CD4-positive, alpha-beta T cell treated with Interleukin-15 for 1 hour (primary cell): ENCODE measurements around the gene KMT2B.
A peak's percentile ranks its signal among the peaks of the same experiment; 100 is the strongest.
"Not testable (repeated sequence)": the region's sequence is repeated elsewhere in the genome, so short reads cannot be mapped to it uniquely, and the experiment has no call there.

Experiments used
- DNase-seq: peaks from one replicate; pipeline ENCODE4 v3.0.0-alpha.2; 2020

The KMT2B gene, protein sequence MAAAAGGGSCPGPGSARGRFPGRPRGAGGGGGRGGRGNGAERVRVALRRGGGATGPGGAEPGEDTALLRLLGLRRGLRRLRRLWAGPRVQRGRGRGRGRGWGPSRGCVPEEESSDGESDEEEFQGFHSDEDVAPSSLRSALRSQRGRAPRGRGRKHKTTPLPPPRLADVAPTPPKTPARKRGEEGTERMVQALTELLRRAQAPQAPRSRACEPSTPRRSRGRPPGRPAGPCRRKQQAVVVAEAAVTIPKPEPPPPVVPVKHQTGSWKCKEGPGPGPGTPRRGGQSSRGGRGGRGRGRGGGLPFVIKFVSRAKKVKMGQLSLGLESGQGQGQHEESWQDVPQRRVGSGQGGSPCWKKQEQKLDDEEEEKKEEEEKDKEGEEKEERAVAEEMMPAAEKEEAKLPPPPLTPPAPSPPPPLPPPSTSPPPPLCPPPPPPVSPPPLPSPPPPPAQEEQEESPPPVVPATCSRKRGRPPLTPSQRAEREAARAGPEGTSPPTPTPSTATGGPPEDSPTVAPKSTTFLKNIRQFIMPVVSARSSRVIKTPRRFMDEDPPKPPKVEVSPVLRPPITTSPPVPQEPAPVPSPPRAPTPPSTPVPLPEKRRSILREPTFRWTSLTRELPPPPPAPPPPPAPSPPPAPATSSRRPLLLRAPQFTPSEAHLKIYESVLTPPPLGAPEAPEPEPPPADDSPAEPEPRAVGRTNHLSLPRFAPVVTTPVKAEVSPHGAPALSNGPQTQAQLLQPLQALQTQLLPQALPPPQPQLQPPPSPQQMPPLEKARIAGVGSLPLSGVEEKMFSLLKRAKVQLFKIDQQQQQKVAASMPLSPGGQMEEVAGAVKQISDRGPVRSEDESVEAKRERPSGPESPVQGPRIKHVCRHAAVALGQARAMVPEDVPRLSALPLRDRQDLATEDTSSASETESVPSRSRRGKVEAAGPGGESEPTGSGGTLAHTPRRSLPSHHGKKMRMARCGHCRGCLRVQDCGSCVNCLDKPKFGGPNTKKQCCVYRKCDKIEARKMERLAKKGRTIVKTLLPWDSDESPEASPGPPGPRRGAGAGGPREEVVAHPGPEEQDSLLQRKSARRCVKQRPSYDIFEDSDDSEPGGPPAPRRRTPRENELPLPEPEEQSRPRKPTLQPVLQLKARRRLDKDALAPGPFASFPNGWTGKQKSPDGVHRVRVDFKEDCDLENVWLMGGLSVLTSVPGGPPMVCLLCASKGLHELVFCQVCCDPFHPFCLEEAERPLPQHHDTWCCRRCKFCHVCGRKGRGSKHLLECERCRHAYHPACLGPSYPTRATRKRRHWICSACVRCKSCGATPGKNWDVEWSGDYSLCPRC (N-terminal part only)

GRCh38 chr19:35717665-35718344 is at the start of gene KMT2B:
Gene KMT2B, plus strand, starts transcription at chr19:35718003. Its CDS starts 16 bp downstream, at chr19:35718019.
- DNase-seq, result no peak

DNA sequence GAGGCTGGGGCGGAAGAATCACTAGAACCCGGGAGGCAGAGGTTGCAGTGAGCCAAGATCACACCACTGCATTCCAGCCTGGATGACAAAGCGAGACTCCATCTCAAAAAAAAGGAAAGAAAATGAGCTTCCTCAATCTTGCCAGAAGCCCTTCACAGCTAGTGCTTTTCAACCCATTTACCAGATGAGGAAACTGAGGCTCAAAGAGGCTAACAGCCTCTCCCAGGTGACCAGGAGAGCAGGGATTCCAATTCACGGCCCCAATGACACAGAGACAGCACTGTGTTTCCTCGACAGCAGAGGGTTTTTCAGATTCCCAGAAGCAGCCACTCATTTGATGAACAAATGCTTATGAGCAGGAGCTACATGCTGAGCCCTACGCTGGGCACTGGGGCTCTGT is 48.2 kb upstream of the KMT2B start:
- no peak for DNase-seq

- no peak for DNase-seq
These were observed 47.8 kb upstream of the KMT2B start for GRCh38 chr19:35669974-35670373.

- no peak for DNase-seq
These were observed 47.1 kb upstream of the KMT2B start for GRCh38 chr19:35670686-35671085.

DNA sequence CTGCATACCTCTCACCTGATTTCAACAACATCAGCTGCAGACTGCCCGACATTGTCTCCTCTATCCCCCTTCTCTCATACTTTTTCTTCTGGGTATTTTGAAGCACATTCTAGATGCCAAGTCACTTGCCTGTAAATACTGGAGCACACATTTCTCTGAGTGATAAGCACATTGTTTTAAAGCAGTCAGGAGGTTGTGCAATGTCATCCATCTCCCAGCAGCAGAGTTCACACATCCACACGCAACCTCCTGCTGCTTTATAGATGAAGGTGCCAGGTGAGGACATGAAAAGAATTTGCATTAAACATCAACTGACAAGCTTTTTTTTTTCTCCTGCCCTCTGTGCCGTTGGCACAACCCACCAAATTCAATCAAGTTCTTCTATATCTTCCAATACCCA is 46.0 kb upstream of the KMT2B start:
- no peak for DNase-seq

DNA sequence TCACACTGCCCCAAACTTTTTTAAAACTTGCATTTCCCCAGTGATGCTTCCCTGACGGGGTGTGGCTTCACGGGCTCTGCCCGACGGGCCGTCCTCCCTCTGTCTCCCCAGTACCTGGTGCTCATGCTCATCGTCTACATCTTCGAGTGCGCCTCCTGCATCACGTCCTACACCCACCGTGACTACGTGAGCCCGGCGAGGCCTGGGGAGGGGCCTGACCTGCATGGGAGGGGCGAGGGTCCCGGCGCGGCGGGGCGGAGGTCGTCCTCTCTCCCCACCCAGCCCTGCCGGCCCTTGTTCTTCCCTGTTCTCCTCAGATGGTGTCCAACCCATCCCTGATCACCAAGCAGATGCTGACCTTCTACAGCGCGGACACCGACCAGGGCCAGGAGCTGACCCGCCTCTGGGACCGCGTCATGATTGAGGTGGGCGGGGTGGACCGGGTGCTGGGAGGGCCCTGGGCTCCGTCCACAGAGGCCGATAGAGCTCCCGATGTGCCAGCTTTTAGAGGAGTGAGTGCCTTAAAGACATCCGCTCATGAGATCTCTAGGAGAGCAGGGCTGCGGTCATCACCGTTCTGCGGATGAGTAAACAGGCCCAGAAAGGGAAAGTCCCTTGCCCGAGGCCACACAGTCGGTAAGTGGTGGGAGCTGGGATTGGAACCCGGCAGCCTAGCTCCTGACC is 44.5 kb upstream of the KMT2B start:
- DNase-seq, result peak; percentile 20

- DNase-seq, result no peak
These were observed 42.1 kb upstream of the KMT2B start for GRCh38 chr19:35675589-35676140.

DNA sequence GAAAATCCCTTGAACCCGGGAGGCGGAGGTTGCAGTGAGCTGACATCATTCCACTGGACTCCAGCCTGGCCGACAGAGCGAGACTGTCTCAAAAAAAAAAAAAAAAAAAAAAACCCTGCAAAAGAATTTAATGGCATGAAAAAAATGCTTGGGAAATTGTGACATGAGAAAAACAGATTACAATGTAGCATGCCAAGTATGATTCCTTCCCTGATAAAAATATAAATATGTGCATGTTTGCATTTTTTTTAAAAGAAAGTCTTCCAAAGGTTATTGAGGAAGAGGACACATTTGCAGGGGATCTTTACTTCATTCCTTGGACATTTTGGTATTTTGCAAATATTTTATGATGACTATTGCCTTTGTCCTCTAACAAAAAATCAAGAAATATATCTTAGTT is 28.0 kb upstream of the KMT2B start:
- DNase-seq, result no peak

DNA sequence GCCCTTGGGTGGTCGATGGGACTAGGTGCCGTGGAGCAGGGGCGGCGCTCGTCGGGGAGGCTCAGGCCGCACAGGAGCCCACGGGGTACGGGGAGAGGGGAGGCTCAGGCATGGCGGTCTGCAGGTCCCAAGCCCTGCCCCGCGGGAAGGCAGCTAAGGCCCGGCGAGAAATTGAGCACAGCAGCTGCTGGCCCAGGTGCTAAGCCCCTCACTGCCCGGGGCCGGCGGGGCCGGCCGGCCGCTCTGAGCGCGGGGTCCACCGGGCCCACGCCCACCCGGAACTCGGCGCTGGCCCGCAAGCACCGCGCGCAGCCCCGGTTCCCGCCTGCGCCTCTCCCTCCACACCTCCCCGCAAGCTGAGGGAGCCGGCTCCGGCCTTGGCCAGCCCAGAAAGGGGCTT is 26.7 kb upstream of the KMT2B start:
- DNase-seq, result not testable (repeated sequence)

GRCh38 chr19:35692010-35692409 is 25.8 kb upstream of the KMT2B start:
- DNase-seq, result no peak

- no peak for DNase-seq
These were observed 24.4 kb upstream of the KMT2B start for GRCh38 chr19:35693422-35693821.

GRCh38 chr19:35693835-35694599 is 23.8 kb upstream of the KMT2B start:
- DNase-seq, result peak; percentile 89

GRCh38 chr19:35695895-35696422 is 21.8 kb upstream of the KMT2B start:
- DNase-seq, result no peak

DNA sequence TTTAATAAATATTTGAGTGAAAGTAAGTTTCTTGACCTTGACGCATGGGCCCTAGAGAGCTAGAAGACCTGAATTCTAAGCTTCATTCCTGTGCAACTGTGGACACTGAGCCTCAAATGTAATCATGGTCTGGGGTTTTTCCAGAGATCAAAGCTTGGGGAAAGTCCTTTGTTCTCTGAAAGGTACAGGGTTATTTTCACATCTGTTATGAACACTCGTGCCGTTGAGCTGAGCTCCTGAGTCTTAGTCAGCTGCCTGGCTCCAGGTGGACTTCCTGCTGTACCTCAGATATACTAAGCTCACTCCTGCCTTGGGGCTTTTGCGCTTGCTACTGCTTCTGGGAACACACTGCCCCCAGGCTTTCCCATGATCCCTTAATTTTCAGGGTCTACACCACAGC is 21.0 kb upstream of the KMT2B start:
- no peak for DNase-seq

DNA sequence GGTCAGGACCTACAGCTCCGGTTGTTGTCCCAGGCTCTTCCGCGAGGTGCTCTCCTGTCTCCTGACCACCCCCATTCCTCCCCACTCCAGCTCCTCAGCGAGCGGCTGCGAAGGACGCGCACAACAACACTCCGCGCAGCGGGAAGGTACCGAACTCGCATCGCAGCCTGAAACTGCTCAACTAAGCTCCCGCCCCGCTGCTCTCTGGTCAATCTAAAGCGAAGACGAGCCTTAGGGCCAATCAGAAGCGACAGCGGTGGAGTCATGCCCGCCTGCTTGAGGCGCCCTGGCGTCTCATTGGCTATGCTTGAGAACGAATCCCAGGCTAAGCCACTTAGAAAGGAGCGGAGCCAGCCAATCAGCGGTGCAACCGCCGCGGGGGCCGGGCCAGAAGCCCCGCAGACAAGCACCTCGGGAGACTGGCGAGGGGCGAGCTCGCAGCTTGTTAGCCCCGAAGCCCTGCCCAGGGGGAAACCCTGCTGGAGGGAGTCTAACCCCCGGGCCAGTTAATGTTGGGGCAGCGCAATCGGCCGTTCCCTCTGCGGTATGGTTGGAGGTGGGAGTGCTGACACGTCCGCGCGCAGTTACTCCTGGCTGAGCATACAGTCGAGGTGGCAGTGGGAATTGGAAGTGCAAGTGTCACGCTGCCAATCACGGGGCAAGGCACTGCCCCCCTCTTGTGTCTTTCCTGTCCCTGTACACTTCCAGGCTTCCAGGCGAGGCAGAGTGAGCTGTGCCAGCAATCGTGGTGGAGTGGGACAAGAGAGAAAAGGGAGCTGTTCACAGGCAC is 15.4 kb upstream of the KMT2B start:
- peak; percentile 95 for DNase-seq

- no peak for DNase-seq
These were observed 14.5 kb upstream of the KMT2B start for GRCh38 chr19:35703343-35703742.

GRCh38 chr19:35704218-35704617 is 13.6 kb upstream of the KMT2B start, which contains the start of gene ZBTB32:
Gene ZBTB32, plus strand, starts transcription at chr19:35704558. Its CDS starts 10,069 bp downstream, at chr19:35714627.
- DNase-seq, result no peak

- DNase-seq, result no peak
These were observed 9.4 kb upstream of the KMT2B start for GRCh38 chr19:35708391-35708790.
